Measurements from ENCODE around the gene ORM1. TPM values are rescaled to one million over a fixed set of nuclear protein-coding genes. Genes with fewer than 3 reads are reported as not detected.

ORM1 gene
- total and polyA plus RNA-seq, 2 of the 8 experiments (the other 6 are each of a cell fraction or from before 2014, with no cell fraction given), result 0.32 TPM; not detected in 1

- H2AK5ac ChIP-seq (ENCODE audit: low read depth, low read length), result no peak overlapping the region
- H3K4ac ChIP-seq (replicated peaks; ENCODE audit: insufficient read length, low read depth, low read length), result no peak overlapping the region
- no peak for DNase-seq (ENCODE audit: low read depth in 1 of 2, low spot score in 2 of 2)
- H3K56ac ChIP-seq (replicated peaks; ENCODE audit: insufficient read length, low read depth, low read length), result no peak overlapping the region
- H3K18ac ChIP-seq (ENCODE audit: extremely low read depth, low read length), result no peak overlapping the region
- no peak overlapping the region for H2AFZ ChIP-seq (ENCODE audit: low read length)
- H3K79me2 ChIP-seq (ENCODE audit: control insufficient read depth in 1 of 2, insufficient read depth in 2 of 2, low read length in 2 of 2), result no peaks in the 10 kb centered on the region
- peaks cover 0 to 2% of the 10 kb centered on the region in 2 experiments for H4K20me1 ChIP-seq (replicated peaks in 1 of 2; ENCODE audit: control insufficient read depth in 1 of 2, insufficient read depth in 2 of 2, low read length in 2 of 2)
- CTCF ChIA-PET (ENCODE audit: partially characterized antibody), result interaction anchor here (0.9 to 1.0 kb wide), 2 partner anchors 11 to 15 kb away, joined by 3 to 6 read pairs; no protein-coding TSS in a partner anchor
- H2BK15ac ChIP-seq (ENCODE audit: low read length), result no peak overlapping the region
- no peak for FAIRE-seq
- no peak overlapping the region for H3K9ac ChIP-seq (replicated peaks in 1 of 4; ENCODE audit: extremely low read depth in 1 of 4, low read depth in 3 of 4, low read length in 3 of 4)
- H3K27ac ChIP-seq (ENCODE audit: low read depth, low read length), result no peak overlapping the region
- WGBS, 2 experiments (ENCODE audit: extremely low coverage in 1 of 2, insufficient coverage in 1 of 2, insufficient read length in 1 of 2, insufficient replicate concordance in 2 of 2, low coverage in 1 of 2, low lambda C conversion rate in 2 of 2, missing lambda C conversion rate in 1 of 2), result 92% methylated on average over 9 of the region's 9 CpGs; no CpG with 5 or more reads in 1 of the 2 experiments
- H3K4me3 ChIP-seq (ENCODE audit: extremely low read depth in 1 of 4, insufficient read depth in 2 of 4, low read depth in 3 of 4, low read length in 4 of 4), result no peak overlapping the region
- no peaks in the 10 kb centered on the region for H3K27me3 ChIP-seq (replicated peaks in 1 of 4; ENCODE audit: control insufficient read depth in 3 of 4, extremely low read depth in 1 of 4, insufficient read depth in 3 of 4, low read length in 3 of 4)
- POLR2A ChIA-PET (ENCODE audit: partially characterized antibody), result interaction anchor here (0.6 to 5.9 kb wide), 3 partner anchors 9 to 18 kb away, joined by 3 to 67 read pairs (median 6); partner anchors contain the start of gene AKNA
- H2BK5ac ChIP-seq (ENCODE audit: low read depth, low read length), result peak overlapping the region; percentile 37; the same call in 1 of the 2 replicates
- no peak overlapping the region for H2BK120ac ChIP-seq (replicated peaks; ENCODE audit: low read depth, low read length)
- H2BK12ac ChIP-seq (ENCODE audit: low read depth, low read length), result 0 out of 2 replicates have a peak overlapping the region, but pooled peaks have one; percentile 68
- H3K4me1 ChIP-seq (replicated peaks in 1 of 4; ENCODE audit: control insufficient read depth in 3 of 4, insufficient read depth in 4 of 4, low read length in 3 of 4), result peaks cover 5 to 20% (median 11%) of the 10 kb centered on the region in 4 experiments
- H3K9me3 ChIP-seq (ENCODE audit: insufficient read depth in 2 of 2, low read depth in 1 of 2, low read length in 1 of 2), result no peaks in the 10 kb centered on the region
- H3K23ac ChIP-seq (ENCODE audit: insufficient read length), result no peak overlapping the region
- no peaks in the 10 kb centered on the region for H3K79me1 ChIP-seq (ENCODE audit: low read depth, low read length)
- H4K91ac ChIP-seq (replicated peaks; ENCODE audit: insufficient read length, low read length), result peak overlapping the region; percentile 32
- peaks cover 2 to 20% (median 4%) of the 10 kb centered on the region in 4 experiments; a peak in 4 of 8 replicates for H3K36me3 ChIP-seq (ENCODE audit: control insufficient read depth in 2 of 4, insufficient read depth in 4 of 4, low read length in 3 of 4)
- H3K23me2 ChIP-seq (ENCODE audit: low read depth, low read length), result peaks cover 5% of the 10 kb centered on the region; the same call in 1 of the 2 replicates
- no peak overlapping the region for H4K5ac ChIP-seq (ENCODE audit: insufficient read length, low read depth, low read length)
- no peak overlapping the region for H4K8ac ChIP-seq (ENCODE audit: extremely low read depth, insufficient read depth, low read length)
- H3K4me2 ChIP-seq (ENCODE audit: insufficient read depth in 1 of 2, low read depth in 2 of 2, low read length in 2 of 2), result no peak overlapping the region
- H2BK20ac ChIP-seq (ENCODE audit: low read length), result no peak overlapping the region
- H3K14ac ChIP-seq (ENCODE audit: insufficient read length), result no peak overlapping the region
- TF ChIP-seq SIX5 (IDR thresholded peaks at IDR 0.05; ENCODE audit: low read depth, low read length) (no peak), CBX8 (IDR thresholded peaks at IDR 0.05; ENCODE audit: borderline replicate concordance, low read depth, low read length) (no peak), RFX5 (IDR thresholded peaks at IDR 0.05; ENCODE audit: borderline replicate concordance, low read depth, low read length) (no peak), RNF2 (IDR thresholded peaks at IDR 0.05; ENCODE audit: borderline replicate concordance, low read depth, low read length, missing control alignments, poor library complexity, severe bottlenecking) (no peak), SAP30 (IDR thresholded peaks at IDR 0.05; ENCODE audit: insufficient read depth, insufficient replicate concordance, low read length) (no peak), NANOG (IDR thresholded peaks at IDR 0.05; ENCODE audit: insufficient read depth, low read depth, low read length, poor library complexity, severe bottlenecking) (no peak), EP300 (IDR thresholded peaks at IDR 0.05; ENCODE audit: borderline replicate concordance in 1 of 2, low read depth in 2 of 2, low read length in 2 of 2) (no peak), TBP (IDR thresholded peaks at IDR 0.05; ENCODE audit: low read depth, low read length) (no peak), SIRT6 (IDR thresholded peaks at IDR 0.05; ENCODE audit: low read length) (no peak), YY1 (IDR thresholded peaks at IDR 0.05; ENCODE audit: low read depth, low read length) (no peak), TCF12 (IDR thresholded peaks at IDR 0.05; ENCODE audit: low read depth, low read length) (no peak)
Observed at GRCh38 chr9:114375386-114376175, 52.7 kb downstream of the ORM1 start.

Data from H1 (cell line).